Measurements from ENCODE around the gene CDH24.

GRCh38 chr14:23008831-23009230 lies 48.5 kb downstream of the CDH24 start:
- TF ChIP-seq, protein P1, sequence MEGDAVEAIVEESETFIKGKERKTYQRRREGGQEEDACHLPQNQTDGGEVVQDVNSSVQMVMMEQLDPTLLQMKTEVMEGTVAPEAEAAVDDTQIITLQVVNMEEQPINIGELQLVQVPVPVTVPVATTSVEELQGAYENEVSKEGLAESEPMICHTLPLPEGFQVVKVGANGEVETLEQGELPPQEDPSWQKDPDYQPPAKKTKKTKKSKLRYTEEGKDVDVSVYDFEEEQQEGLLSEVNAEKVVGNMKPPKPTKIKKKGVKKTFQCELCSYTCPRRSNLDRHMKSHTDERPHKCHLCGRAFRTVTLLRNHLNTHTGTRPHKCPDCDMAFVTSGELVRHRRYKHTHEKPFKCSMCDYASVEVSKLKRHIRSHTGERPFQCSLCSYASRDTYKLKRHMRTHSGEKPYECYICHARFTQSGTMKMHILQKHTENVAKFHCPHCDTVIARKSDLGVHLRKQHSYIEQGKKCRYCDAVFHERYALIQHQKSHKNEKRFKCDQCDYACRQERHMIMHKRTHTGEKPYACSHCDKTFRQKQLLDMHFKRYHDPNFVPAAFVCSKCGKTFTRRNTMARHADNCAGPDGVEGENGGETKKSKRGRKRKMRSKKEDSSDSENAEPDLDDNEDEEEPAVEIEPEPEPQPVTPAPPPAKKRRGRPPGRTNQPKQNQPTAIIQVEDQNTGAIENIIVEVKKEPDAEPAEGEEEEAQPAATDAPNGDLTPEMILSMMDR (conservative IDR thresholded peaks at IDR 0.05; ENCODE audit: low read length): no peak
- TF ChIP-seq EZH2phosphoT487 (IDR thresholded peaks at IDR 0.05; ENCODE audit: borderline replicate concordance, low read depth, low read length): no peak

All from OCI-LY7 (cell line).